HUDEP-2 (cell line): Measurements from ENCODE around the gene TCF7L2.

ENCODE experiments used
- DNase-seq, 76 experiments: peaks; one replicate each; lab custom pipeline; 2025; ENCODE audit not compliant: unreplicated experiment in 76 of 76; lab: John Stamatoyannopoulos, UW

TCF7L2 gene

GRCh38 chr10:113135025-113135424, 185.0 kb downstream of the TCF7L2 start:
- no peak for DNase-seq

GRCh38 chr10:113137941-113138685, 188.1 kb downstream of the TCF7L2 start:
- DNase-seq = no peak

- no peak for DNase-seq
These were observed 189.0 kb downstream of the TCF7L2 start for GRCh38 chr10:113138937-113139585.

- DNase-seq = no peak
These were observed 189.7 kb downstream of the TCF7L2 start for GRCh38 chr10:113139699-113140098.

- no peak for DNase-seq
These were observed 190.3 kb downstream of the TCF7L2 start for GRCh38 chr10:113140143-113141011.

- DNase-seq = no peak
These were observed 192.7 kb downstream of the TCF7L2 start for GRCh38 chr10:113142601-113143362.

- DNase-seq = no peak
These were observed 194.5 kb downstream of the TCF7L2 start for GRCh38 chr10:113144576-113144975.

- no peak for DNase-seq
These were observed 198.2 kb downstream of the TCF7L2 start for GRCh38 chr10:113148071-113148825.

GRCh38 chr10:113148901-113149300, 198.9 kb downstream of the TCF7L2 start:
- no peak for DNase-seq

GRCh38 chr10:113149626-113150025, 199.6 kb downstream of the TCF7L2 start:
- DNase-seq = no peak

GRCh38 chr10:113151190-113151666, 201.2 kb downstream of the TCF7L2 start:
- DNase-seq = no peak

- DNase-seq = no peak
These were observed 203.6 kb downstream of the TCF7L2 start for GRCh38 chr10:113153493-113154102.

- DNase-seq = no peak
These were observed 207.4 kb downstream of the TCF7L2 start for GRCh38 chr10:113157441-113157840.

GRCh38 chr10:113158183-113158582, 208.1 kb downstream of the TCF7L2 start:
- DNase-seq = no peak

GRCh38 chr10:113159563-113159962, 209.5 kb downstream of the TCF7L2 start:
- DNase-seq = no peak

GRCh38 chr10:113160641-113161040, 210.6 kb downstream of the TCF7L2 start:
- no peak for DNase-seq

GRCh38 chr10:113161066-113161465, 211.0 kb downstream of the TCF7L2 start:
- no peak for DNase-seq

GRCh38 chr10:113162960-113163359, 212.9 kb downstream of the TCF7L2 start:
- DNase-seq = no peak

GRCh38 chr10:113165673-113166072, 215.6 kb downstream of the TCF7L2 start:
- DNase-seq = no peak
